ENCODE data around the gene TRIP11. TPM values are rescaled to one million over a fixed set of nuclear protein-coding genes. Genes with fewer than 3 reads are reported as not detected.

The TRIP11 gene
- total and polyA plus RNA-seq, 2 of the 13 experiments (the other 11 are each of a cell fraction or from before 2014, with no cell fraction given), result 10.9 to 32.8 TPM

GRCh38 chr14:92039719-92040430 lies at the start of gene TRIP11 (continued):
- TF ChIP-seq ZNF513 (CRISPR knock-in tag; conservative IDR thresholded peaks at IDR 0.05) (no peak), IKZF5 (CRISPR knock-in tag; IDR thresholded peaks at IDR 0.05) (peak; percentile 84), SOX6 (IDR thresholded peaks at IDR 0.05) (no peak), SOX6 (CRISPR knock-in tag; IDR thresholded peaks at IDR 0.05) (peak; percentile 36), ZFP82 (CRISPR knock-in tag; IDR thresholded peaks at IDR 0.05; ENCODE audit: borderline replicate concordance) (peak; percentile 72; the same call in 1 of the 2 replicates), RFXANK (CRISPR knock-in tag; IDR thresholded peaks at IDR 0.05) (no peak; the same call in 1 of the 2 replicates), HNRNPLL (IDR thresholded peaks at IDR 0.05; ENCODE audit: low read depth, low read length, poor library complexity, severe bottlenecking) (peak; percentile 93), TOE1 (CRISPR knock-in tag; IDR thresholded peaks at IDR 0.05) (no peak), ZNF232 (CRISPR knock-in tag; IDR thresholded peaks at IDR 0.05; ENCODE audit: borderline replicate concordance) (peak; percentile 68; the same call in 1 of the 2 replicates), NFAT5 (CRISPR knock-in tag; IDR thresholded peaks at IDR 0.05) (peak; percentile 50; the same call in 1 of the 2 replicates), PAWR (CRISPR knock-in tag; IDR thresholded peaks at IDR 0.05; ENCODE audit: borderline replicate concordance) (peak; percentile 34; the same call in 1 of the 2 replicates), SCMH1 (CRISPR knock-in tag; IDR thresholded peaks at IDR 0.05; ENCODE audit: borderline replicate concordance) (no peak), ZNF263 (CRISPR knock-in tag; IDR thresholded peaks at IDR 0.05) (peak; percentile 63), HNRNPUL1 (IDR thresholded peaks at IDR 0.05; ENCODE audit: low read depth, low read length) (no peak), ZNF317 (CRISPR knock-in tag; IDR thresholded peaks at IDR 0.05) (peak; percentile 79), HMG20A (CRISPR knock-in tag; IDR thresholded peaks at IDR 0.05; ENCODE audit: borderline replicate concordance) (peak; percentile 17; the same call in 1 of the 2 replicates), STAT5B (CRISPR knock-in tag; IDR thresholded peaks at IDR 0.05) (no peak), GMEB2 (CRISPR knock-in tag; IDR thresholded peaks at IDR 0.05; ENCODE audit: low read depth) (no peak), NR2F2 (IDR thresholded peaks at IDR 0.05; ENCODE audit: borderline replicate concordance, low read depth) (no peak), MXD3 (CRISPR knock-in tag; IDR thresholded peaks at IDR 0.05) (no peak; the same call in 1 of the 2 replicates)

Data from HepG2 (cell line).